GM20431 (cell line): ENCODE results near the gene PDXK.

ENCODE experiments used
- in situ Hi-C: fragments of 300-500 bp; cut with MseI, MboI; formaldehyde crosslinking; loops from one replicate; pipeline ENCODE4 v1.15.0; 2020; ENCODE audit warnings: low sequenced_read_pairs; ENCODE audit not compliant: unreplicated experiment

PDXK gene

GRCh38 chr21:43721206-43721605 lies 2.3 kb downstream of the PDXK start:
- in situ Hi-C loops = no loop called here

- in situ Hi-C loops = no loop called here
Measured at GRCh38 chr21:43721939-43722338, 3.0 kb downstream of the PDXK start.

GRCh38 chr21:43723648-43724047 lies 4.7 kb downstream of the PDXK start:
- in situ Hi-C loops = no loop called here

DNA sequence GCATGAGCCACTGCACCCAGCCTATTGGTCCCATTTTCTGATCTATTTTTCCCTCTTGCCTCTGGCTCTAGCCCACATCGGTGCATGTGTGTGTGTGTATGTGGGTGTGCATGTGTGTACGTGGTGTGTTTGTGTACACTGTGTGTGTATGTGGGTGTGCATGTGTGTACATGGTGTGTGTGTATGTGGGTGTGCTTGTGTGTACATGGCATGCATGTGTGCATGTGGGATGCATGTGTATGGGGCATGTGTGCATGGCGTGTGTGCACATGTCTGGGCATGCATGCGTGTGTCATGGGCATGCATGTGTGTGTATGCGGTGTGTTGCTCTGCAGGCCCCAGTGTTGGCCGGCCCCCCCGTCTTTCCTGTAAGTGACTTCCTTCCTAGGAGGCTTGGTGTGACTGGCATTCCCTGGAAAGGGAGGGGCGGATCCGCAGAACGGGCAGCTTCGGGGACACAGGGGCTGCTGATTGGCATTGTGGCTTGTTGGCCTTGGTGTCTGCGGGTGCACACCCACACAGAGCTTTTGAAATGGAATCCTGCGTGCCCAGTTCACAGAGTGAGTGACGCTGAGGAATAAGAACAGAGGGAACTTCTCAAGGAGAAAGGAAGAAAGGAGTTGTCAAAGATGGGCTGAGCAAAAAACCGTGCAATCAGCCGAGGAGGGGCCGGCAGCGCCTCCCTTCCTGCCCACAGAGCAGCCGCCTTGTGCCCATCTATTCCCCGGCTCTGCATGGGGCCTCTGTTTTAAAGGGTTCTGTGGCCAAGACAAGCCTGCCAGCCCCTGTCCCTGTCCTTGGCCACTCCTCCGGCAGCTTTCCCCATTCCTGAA lies 8.0 kb downstream of the PDXK start:
- in situ Hi-C loops = no loop called here

DNA sequence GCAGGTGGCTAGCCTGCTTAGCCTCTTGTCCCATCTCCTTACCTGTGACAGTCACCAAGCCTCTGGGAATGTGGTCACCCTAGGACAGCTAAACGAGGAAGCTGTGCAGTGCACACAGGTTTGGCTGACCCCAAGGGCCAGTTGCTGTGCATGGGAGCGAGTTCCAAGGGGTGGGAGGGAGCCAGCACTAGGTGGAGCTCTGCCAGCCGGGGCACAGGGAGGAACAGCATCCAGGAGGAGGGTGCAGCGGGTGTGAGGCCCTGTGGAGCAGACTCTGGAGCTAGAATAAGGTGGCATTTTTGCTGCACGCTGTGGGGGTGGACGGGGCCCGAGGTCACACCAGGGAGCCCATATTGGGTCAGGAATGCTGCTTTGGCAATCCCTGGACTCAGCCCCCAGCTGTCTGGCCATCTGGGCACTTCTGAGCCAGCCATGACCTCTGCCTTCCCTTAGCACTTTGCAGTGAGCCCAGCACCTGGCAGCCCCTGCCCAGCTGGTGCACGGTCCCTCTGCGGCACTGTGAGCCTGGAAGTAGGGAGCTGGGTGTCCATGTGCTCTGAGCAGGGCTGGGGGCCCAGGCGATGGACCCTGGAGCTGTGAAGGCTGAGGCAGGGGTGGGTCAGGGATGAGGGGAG lies 8.7 kb downstream of the PDXK start:
- in situ Hi-C loops = no loop called here

DNA sequence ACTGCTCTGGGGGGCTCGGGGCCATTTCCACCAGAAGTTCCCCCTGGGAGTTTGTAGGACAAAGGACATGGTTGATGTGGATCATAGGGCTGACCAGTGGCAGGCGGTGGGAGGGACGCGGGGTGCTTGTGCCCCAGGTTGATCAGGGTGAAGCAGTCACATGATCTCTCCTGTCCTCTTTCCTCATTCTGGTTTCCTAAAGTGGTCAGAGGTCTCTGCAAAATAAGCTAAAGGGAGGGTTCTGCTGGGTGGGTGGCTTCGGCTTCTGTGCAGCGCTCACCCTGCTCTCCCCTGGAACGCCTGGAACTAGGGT lies 9.2 kb downstream of the PDXK start:
- in situ Hi-C loops = no loop called here

GRCh38 chr21:43728467-43729390 lies 9.8 kb downstream of the PDXK start:
- in situ Hi-C loops = no loop called here

DNA sequence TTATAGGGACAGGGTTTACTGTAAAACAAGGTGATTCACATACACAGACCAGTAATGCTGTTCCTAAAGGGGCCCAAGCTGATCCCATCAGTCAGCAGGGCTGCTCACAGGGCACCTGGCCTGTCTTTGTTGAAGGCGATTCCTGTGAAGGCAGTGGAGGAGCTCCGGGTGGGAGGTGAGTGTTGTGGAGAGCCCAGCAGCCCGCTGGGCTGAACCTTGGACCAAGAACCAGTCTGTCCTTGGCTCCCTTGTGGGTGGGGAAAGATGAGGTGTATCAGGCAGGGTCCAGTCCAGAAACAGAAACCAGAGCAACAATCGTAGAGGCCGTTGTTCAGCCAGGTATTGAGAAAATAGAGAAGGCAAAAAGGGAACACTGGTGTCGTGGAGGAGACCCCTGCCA lies 12.5 kb downstream of the PDXK start:
- in situ Hi-C loops = no loop called here

DNA sequence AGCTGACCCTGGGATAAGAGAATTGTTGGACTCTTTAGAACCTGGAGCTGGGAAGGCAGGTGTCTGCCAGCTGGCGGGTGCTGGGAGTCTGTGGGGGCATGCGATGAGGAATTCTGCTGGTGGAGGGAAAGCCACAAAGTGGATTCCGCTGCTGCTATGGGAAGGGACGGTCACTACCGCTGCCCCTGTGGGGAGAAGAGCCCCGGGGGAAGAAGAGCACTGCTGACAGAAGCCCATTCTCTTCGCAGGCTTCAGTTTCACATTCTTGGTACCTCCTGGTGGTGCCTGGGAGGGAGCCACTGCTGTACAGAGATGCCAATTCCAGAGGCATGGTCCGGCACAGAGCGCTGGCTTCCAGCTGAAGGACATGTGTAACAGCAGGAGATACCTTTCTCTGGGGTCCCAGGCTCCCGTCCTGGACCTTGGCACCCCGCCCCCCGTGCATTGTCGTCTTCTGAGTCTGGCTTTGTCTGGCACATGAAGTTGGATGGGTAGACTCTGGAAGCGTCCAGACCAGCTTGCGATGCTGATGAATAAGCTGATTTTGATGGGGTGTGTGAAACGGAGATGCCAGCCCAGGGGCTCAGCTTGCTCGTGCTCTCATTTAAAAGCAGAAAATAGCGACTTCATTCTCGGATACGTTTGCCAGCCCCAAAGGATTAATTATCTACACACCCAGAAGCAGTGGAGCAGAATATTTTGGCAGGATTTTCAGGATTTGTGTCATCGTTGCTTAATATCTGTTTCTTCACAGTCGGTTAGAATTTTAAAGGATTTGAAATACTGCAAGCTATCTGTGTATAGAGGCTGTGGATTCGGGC lies 13.2 kb downstream of the PDXK start:
- in situ Hi-C loops = no loop called here

DNA sequence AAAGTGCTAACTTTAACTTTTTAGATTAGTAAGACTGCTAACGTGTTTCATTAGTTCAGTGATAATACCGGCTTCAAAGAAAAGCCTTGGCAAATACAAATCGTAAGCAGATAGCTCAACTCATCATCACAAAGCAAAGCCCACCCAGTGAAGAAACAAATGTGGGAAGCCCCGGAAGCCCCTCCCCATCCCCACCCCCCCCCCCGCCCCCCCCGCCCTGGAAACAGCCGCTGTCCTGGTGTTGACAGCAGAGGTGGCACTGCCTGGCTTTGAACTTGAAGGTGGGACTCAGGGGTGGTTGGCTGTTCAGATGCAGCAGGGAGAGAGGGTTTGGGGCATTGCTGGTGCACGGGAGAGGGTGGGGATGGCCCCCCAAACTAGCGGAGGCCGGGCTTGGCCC lies 14.1 kb downstream of the PDXK start:
- in situ Hi-C loops = no loop called here

DNA sequence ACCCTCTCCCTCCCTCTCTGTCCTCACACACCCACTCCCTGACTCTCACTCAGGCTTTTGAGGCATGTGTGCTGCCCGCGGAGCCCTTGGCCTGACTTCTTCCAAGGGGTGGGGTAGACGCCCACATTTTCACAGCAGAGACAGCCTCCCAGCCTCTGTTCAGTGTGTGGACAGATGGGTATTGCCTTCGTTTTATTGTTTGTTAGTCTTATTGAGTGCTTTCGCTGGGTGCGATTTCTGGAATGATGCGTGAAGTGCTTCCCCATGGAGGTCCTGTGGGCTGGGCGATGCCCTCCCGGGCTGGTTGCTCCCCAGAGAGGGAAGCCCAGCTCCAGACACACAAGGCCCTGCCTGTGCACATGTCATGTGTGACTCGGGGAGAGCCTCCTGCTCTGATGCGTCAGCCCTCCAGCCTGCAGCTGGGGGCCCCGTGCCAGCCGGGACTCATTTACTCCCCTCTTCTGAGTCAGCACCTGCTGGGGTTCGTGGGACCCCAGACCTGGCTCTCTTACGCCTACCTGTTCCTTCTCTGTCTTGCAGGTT lies 14.7 kb downstream of the PDXK start:
- in situ Hi-C loops = no loop called here

DNA sequence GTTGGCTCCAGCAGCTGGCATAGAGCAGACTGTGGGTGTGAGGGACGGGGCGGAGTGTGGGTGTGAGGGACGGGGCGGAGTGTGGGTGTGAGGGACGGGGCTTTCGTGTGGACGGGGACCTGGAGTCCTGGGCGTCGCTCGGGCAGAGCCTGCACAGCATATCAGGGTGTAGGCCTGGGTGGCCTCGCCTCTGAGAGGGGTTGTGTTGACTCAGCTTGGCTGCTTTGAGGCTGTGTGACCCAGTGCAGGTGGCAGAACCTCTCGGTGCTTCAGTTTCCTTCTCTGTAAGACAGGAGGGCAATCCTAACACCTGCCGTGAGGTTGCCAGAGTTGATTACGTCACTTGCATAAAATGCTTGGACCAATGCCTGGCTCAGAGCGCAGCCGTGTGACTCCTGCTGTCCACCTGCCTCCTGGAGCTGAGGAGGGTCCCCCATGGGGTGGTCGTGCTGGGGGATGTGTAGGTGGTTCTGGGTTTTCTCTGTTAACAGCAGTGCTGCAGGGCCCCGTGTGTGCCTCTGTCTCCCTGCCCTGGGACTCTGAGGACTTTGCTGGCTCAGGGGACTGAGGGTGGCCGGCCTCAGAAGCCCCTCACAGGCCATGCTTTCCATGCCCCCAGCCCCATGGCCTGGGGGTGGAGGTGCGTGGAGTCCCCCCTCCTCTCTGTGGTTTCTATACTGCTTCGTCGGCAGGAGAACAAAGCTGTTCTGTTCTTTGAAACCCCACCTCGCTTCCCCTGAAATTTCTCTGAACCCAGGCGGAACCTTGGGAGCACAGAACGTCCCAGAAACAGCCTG lies 15.4 kb downstream of the PDXK start:
- in situ Hi-C loops = no loop called here

DNA sequence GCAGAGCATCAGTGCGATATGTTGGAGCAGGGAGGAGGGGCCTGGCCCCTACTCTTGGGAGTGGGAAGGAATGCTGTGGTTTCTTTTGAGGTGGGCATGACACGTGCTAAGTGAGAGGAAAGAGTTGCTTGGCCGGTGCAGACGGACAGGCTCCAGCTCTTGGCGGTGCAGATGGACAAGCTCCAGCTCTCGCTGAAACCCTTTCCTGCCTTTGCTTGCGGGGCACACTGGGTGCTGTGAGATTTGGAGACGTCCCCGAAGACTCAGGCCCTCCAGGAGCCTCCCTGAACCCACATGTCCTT lies 15.9 kb downstream of the PDXK start:
- in situ Hi-C loops = no loop called here

DNA sequence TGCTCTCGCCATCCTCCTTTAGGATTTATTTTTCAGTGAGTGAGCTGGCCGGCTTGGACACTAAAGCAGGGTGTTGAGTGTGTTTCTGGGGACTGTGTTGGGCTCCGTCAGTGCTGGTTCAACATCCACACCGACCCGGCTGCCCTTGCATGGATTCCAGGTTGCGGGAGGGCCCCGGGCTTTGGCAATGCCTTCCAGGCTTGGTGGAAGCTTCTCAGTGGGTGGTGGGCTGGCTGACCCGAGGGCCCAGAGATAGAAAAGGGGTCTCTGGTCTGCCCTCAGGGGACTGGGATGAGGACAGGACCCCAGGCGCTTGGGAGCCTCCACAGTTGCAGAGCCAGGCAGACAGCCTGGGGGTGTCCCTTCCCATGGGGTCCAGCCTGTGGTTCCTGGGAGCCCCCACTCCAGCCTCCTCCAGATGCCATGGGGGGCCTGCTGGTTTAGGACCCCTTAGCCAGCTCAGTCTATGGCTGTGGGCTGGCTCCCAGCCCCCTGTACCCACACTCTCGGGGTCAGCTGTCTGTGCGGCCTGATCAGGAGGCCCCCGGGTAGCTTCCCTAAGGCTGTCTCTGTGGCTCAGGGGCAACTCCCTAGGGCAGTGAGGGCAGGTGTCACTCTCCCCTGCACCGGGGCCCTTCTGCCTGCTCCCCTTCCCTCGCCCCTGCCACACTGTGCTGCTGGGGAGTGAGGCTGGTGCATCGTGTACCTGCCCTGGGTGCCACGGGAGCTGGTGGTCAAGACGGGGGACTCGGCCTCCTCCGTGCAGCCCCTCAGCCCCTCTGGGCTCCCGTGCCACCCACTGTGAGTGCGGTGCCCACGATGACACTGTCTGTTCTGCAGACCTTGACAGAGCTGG lies 16.5 kb downstream of the PDXK start:
- in situ Hi-C loops = no loop called here

DNA sequence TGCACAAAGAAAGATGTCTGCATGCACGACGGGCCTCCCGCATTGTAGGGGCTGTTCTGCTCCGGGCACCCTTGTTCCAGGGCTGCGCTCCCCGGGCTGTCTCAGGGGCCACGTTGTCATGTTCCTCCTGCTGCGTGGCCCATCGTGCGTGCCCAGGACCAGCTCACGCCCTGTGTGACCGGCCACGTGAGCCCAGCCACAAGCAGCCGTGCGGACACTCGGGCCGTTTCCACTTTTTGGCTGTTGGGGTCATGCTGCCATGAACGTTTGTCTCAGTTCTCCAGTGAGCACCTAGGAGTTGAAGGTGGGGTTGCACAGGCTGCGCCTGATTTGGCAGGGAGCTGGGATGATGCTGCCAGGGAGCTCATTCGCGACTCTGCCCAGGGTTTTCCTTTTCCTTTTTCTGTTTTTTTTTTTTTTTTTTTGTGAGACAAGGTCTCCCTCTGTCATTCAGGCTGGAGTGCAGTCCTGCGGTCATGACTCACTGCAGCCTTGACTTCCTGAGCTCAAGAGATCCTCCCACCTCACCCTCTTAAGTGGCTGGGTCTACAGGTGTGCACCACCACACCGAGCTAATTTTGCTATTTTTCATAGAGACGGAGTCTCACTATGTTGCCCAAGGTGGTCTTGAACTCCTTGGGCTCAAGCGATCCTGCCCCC lies 17.4 kb downstream of the PDXK start:
- in situ Hi-C loops = no loop called here

DNA sequence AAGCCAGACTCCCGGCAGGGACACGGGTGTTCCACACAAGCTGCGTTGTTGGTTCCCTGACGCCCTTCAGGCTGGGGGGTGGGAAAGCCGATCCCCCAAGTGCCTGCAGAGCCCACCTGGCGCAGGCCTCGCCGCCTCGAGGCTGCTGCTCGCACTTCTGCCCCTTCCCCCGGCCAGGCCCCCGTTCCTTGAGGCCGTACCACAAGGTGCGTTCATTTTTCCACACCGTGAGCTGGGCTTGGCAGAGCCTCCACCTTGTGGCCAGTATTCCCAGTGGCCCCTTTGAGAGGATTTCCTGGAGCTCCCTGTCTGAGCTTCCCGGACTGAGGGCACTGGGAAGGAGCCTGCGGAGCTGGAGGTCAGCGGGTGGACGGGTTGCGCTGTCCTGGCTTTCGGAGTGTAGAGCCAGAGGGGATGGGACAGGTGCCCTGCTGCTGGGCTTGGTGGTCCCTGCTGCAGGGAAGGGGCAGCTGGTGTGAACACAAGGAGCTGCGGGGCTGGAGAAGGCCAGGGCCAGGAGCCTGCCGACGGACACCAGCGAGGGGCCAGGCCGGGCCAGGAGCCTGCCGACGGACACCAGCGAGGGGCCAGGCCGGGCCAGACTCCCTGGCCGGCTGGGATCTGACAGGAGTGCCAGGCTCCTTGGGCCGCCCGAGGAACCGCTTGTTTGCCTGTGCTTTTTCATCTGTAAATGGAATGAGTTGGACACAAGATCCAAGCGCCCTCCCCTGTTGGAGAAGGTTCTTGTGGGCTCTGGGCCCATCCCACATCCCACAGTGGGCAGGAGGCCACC lies 18.4 kb downstream of the PDXK start:
- in situ Hi-C loops = no loop called here
